HG03097 (cell line): ENCODE measurements around the gene CACNG7.
"Not testable (repeated sequence)": the region's sequence is repeated elsewhere in the genome, so short reads cannot be mapped to it uniquely, and the experiment has no call there.

Experiments used
- ATAC-seq: cut with Tn5 transposase; IDR thresholded peaks from one replicate; pipeline ENCODE4 v1.9.1; 2021; ENCODE audit not compliant: unreplicated experiment, low FRiP score

Gene CACNG7

DNA sequence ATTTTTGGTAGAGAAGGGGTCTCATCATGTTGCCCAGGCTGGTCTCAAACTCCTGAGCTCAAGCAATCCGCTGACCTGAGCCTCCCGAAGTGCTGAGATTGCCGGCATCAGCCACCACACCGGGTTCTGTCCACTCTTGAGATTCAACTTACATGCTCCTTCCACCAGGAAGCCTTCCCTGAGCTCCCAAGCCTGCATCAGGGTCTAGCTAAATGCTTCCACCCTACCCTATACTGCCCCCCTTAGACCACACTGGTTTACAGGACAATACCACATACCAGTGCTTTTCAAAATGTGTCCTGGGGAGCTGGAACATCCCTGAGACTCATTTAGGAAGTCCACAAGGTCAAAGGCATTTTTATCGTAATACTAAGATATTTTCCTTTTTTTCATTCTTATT is 38.5 kb downstream of the CACNG7 start:
- no peak for ATAC-seq

DNA sequence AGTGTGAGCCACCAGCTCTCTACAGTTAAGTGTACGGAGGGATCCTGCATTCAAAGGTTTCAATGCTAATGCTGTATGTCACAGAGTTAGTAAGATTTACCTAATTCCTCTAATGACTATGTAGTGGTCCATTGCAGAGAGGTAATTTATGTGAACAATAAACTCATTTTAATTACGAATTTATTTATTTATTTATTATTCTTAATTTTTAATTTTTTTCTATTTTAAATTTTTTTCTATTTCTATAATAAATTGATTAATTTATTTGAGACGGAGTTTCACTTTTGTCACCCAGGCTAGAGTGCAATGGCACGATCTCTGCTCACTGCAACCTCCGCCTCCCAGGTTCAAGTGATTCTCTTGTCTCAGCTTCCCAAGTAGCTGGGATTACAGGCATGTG is 39.5 kb downstream of the CACNG7 start:
- not testable (repeated sequence) for ATAC-seq

DNA sequence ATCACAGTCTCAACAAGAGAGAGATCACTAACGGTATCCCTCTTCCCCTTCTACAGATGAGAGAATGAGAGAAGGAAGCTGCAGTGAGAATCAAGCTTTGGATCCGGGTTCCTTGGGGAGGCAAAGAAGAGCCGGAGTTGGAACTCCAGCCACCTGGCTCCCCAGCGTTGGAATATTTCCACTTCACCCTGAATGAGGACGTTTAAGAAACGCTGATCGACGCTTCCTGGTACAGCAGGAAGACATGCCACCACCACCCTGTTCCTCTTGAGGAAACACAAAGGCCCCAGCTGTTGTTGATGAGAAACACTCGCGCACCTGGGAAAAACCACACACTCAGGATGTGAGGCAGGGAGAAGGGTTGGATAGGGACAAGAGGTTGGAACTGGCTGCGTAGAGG is 42.4 kb downstream of the CACNG7 start:
- no peak for ATAC-seq

DNA sequence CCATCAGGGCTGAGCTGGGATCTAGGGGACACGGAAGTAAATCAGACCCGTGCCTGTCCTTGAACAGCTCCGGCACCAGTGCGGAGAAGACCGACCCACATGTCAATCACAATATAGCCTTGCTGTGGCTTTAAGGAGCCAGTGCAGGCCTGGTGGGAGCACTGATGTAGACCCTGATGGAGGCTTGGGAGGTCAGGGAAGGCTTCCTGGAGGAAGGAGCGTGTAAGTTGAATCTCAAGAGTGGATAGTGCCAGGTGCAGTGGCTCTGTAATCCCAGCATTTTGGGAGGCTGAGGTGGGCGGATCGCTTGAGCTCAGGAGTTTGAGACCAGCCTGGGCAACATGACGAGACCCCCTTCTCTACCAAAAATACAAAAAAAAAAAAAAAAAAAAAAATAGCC is 42.9 kb downstream of the CACNG7 start:
- ATAC-seq = no peak

DNA sequence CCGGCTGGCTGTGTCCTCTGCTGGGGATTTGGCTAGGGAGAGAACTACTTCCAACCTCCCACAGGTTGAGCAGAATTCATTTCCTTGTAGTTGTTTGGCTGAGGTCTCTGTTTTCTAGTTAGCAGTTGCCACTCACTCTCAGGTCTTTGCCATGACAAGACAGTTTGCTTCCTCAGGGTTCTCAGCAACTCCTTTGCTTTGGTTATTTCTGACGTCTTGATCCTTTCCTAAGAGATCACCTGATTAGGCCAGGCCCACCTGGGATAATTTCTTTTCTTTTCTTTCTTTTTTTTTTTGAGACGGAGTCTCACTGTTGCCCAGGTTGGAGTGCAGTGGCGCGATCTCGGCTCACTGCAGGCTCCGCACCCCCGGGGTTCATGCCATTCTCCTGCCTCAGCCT is 44.3 kb downstream of the CACNG7 start:
- no peak for ATAC-seq

DNA sequence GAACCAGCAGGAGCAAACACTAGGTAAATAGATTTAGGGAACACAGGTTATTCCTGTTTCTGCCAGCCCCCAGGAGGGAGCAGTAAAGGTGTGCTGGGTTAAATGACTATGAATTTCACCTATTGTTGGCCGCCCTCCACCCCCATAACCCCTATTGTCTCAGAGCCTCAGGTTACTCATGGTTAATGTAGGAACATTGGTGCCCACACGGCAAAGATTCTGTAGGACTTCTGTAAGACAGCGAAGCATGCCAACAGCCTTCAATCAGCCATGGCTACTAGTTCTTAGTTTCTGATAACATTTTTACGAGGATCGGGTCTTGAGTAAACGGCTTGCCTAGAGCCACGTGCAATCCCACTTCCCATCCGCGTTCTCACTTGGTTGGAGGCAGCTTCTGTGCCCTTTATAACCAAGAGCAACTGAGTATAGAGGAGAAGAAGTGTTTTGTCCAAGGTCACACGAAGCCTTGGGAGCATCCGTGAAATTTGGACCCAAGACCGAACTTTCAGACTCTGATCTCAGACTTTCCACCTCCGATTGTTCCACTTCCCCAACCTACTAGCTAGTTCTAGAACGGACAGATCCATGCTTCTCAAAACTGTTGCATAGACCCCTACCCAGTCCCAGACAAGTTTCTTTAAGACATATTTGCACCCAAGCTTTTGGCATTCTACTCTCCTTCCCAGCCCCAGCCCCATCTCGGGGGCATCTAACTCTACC is 48.5 kb downstream of the CACNG7 start:
- no peak for ATAC-seq

DNA sequence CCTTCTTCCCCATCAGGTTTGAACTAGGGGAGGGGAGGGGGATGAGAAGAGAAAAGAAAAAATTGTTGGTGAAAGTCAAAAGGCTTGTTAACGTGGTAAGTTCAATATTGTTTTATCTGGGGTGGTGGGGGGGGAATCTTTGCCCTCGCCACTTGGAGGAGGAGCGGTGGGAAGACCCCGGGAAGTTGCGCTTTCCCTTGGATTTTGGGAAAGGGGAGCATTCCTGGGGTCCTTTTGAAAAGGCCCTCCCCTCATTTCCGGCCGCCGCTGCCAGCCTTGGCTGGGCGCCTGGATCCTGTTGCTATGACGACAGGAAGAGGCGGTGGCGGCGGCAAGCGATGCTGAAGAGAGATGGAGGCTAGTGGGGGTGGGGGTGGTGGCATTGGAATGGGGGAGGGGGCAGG is 49.1 kb downstream of the CACNG7 start:
- ATAC-seq = no peak

DNA sequence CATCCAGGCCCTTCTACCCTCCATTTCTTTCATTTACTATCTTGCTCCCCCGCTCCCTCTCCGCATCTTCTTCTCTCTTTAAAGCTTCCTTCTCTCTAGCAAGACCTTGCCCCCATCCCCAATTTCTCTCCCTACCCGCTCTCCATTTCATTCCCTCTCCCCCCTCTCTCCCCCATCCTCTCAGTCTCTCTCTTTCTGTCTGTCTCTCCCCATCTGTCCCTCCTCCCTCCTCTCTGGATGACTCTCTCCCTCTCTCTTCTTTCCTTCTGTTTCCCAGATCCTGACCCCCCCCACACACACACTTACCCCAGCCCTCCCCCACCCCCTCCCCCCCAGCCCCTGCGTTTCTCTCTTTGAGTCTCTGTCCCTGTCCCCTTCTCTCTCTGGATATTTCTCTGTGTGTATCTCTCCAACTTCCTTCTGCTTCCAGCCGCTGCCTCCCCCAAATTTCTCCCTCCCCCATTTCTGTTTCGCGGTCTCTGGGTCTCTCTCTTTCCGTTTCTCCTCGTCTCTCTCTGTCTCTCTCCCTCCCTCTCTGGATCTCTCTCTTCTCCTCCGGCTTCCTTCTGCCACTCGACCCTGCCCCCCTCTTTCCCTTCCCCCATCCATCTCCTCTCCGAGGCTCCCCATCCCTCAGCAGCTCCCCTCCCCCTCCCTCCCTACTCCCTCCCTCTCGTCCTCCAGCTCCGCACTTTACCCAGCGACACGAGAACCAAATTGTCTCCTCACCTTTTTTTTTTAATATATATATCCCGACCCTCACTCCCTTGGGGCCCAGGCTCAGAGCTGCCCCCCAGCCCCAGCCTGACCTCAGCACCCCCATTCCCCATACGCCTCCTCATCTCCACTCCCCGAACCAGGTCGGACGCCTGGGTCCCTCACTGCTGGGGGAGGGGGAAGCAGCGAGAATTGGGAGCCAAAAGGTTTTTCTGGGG is 50.0 kb downstream of the CACNG7 start:
- no peak for ATAC-seq

DNA sequence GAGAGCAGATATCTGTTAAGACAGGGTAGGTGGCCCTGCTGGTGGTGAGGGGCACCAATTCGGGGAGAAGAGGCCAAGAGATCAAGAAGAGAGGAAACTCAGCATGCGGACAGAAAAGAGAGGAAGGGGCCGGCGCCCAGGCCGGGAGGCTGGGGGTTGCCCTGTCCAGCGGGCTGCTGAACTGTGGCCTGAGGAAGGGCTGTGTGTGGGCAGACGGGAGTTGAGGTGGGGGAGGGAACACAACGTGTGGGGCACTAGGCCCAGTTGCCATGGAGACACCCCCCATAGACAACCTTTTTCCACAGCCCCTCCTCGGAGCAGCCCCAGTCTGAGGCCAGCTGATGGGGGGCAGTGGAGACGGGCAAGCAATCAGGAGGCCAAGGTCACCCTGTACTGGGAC is 51.1 kb downstream of the CACNG7 start:
- ATAC-seq = no peak

DNA sequence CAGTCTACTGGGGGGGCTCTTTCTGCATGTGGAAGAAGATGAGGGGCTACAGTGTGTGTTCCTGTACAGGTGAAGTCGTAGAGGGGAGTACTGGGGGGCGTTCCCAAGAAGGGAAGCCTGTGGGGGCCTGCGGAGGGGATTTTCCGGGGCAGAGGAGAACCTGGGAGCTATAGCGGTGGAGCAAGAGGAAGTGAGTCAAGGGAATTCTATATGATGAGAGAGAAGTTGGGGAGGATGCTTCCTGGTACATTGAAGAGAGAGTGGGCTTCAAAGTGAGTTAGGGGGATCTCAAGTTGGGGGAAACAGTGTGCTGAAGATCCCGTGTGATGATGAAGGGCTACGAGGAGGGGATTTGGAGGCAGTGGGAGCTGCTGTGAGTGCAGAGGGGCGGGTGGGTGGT is 51.8 kb downstream of the CACNG7 start:
- ATAC-seq = no peak

DNA sequence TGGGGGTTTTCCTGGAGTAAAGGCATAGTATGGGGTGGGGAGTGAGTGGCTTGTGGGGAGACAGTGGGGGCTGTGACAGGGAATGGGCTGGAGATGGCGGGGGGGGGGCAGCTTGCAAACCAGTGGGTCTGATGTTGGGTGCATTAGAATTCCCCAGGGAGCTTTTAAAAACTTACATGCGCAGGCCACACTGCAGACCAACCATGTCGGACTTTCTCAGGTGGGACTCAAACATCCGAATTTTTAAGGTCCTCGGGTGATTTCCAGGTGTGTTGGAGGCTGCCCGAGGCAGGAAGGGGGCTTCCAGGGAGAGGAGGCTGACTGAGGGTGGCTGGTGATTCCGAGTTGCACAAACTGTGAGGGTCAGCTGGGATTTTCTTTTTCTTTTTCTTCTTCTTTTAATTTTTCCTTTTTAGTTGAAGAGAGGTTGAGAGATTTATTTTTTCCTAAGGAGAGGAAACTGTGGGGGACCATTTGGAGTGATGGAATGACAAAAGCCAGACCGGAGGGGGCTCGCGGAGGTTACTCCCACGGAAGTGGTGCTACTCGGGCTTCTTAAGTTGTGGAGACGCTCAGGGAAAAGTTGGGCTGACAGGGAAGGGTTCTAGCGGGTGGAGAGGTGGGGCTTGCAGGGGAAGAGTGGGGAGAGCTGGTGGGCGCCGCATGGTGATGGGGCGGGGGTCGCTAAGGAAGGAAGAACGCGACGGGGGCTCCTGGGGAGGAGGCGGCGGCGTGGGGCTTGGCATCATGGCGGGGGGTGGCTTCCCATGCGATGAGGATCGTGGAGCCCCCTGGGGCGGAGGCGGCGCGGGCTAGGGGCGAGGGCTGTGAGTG is 52.7 kb downstream of the CACNG7 start:
- ATAC-seq = no peak

DNA sequence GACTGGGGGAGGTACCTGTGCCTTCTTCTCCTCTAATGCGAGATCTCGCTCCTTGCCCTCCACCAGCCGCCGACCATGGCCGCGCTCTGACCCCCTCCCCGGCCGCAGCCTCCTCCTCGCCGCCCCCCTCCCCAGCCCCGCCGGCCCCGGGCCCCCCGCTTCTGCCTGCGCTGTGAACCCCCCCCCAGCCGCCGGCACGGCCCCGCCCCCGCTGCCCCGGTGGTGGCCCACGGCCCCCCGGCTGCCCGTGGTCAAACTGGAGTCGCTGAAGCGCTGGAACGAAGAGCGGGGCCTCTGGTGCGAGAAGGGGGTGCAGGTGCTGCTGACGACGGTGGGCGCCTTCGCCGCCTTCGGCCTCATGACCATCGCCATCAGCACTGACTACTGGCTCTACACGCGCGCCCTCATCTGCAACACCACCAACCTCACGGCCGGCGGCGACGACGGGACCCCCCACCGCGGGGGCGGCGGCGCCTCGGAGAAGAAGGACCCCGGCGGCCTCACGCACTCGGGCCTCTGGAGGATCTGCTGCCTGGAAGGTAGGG is 53.9 kb downstream of the CACNG7 start, which contains the start of gene CACNG8:
CACNG8 (plus strand) TSS at position 51 of the 545 bp plus-strand sequence.
- no peak for ATAC-seq

DNA sequence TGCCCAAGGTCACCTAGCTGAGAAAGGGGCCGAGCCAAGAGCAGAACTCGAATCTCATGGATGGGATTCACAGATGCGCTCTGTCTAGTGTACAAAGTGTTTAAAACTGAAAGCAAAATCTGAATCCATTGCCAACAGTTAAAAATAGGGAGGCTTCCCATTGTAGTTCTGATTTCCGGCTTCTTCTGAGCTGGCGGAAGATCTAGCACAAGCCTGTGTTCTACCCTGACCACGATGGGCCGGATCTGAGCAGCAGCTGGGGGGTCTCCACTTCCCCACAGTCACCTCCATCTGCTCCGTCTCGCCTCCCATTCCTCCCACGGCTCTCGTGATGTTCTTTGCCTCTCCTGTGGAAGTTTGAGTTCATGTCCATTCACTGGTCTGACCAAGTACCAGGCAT is 56.0 kb downstream of the CACNG7 start:
- ATAC-seq = no peak

DNA sequence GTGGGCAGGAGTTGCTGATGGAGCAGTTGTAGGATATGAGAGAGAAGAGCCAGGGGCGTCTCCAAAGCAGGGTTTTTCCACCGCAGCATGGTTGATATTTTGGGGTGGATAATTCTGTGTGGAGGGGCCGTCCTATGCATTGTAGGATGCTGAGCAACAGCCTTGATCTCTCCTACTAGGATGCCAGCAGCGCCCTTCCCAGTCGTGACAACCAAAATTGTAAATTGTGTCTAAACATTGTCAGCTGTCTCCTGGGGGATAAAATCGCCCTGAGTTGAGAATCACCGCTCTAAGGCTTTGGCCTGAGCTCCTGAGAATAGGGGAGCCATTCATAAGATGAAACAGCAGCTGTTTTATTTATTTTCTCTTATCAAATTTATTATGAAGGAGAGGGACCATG is 57.9 kb downstream of the CACNG7 start:
- ATAC-seq = no peak

DNA sequence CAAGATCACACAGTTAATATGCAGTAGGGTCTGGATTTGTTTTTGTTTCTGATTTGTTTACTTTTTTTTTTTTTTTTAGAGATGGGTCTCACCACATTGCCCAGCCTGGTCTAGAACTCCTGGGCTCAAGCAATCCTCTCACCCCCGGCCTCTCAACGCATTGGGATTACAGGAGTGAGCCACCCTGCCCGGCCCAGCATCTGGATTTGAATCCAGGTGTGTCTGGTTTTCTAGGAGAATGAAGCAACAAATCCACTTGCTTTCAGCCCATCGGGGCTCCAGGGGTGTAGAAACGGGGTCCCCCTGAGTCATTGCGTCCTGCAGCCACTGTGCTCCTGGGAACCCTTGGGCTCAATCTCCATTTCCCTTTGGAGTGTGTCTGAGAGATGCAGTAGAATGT is 60.3 kb downstream of the CACNG7 start:
- no peak for ATAC-seq

DNA sequence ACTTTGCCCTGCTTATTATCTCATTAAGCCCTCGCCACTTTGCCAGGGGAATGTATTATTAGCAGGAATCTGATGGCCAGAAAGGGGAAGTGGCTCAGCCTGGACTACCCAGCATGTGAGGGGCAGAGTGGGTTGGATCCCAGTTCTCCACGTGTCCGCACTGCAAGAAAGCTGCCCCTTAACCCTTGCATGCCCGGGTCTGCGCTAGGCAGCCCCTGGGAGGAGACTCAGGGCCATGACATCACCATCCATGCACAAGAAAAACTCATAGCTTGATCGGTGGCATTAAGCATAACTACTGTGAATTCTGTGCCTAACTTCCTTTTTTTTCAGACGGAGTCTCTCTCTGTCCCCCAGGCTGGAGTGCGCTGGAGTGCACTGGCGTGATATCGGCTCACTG is 62.6 kb downstream of the CACNG7 start:
- no peak for ATAC-seq

DNA sequence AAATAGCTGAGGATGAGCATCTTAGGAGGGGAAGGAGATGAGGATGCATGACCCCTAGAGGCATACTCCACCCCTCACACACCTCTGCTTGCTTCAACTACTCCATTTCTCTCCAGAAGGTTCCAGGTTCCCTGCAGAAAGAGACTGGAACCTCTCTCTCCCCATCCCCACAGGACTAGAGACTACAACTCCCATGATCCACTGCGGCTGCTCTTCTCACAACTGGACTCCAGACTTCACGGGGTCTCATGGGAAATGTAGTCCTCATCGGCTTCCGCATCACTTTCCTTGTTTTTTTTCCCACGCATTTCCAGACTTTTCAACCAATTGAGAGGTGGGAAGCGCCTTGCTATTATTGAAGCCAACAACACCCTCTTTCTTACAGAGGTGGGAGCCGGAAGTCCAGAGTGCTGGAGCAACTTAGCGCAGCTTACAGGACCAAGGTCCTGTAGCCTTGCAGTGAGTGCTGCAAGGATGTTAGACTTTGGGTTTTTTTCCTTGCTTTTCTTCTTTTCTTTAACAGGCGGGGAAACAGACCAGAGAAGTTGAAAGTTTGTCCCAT is 68.4 kb downstream of the CACNG7 start:
- no peak for ATAC-seq

DNA sequence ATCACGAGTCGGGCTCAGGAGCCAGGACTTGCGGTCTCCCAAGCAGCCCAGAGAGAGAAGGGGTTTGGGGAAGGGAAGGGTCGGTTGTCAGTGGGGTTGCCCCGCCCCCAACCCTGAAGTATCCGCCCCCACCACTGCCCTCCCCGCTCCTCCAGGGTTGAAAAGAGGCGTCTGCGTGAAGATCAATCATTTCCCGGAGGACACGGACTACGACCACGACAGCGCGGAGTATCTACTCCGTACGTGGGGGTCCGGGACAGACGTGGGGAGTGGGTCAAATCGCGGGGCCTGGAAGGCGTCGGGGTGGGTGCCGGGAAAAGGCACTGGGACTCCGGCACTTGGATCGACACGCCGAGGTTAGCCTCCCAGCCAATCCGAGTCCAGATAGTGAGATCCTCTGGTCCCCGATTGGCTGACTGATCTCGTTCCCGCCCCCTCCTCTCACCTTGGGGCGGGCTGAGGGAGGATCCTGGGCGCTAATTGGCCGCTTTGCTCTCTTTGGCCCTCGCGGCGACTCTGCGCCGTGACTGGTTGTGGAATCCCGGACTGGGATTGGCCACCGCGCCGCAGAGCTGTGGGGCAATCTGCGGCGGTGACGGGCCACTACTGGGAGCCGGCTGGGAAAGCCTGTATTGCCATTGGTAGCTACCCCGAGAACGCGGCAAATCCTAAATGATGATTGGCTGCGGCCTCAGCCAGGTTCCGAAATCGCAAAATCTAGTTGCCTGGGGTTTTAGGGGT is 69.1 kb downstream of the CACNG7 start:
- ATAC-seq = no peak

DNA sequence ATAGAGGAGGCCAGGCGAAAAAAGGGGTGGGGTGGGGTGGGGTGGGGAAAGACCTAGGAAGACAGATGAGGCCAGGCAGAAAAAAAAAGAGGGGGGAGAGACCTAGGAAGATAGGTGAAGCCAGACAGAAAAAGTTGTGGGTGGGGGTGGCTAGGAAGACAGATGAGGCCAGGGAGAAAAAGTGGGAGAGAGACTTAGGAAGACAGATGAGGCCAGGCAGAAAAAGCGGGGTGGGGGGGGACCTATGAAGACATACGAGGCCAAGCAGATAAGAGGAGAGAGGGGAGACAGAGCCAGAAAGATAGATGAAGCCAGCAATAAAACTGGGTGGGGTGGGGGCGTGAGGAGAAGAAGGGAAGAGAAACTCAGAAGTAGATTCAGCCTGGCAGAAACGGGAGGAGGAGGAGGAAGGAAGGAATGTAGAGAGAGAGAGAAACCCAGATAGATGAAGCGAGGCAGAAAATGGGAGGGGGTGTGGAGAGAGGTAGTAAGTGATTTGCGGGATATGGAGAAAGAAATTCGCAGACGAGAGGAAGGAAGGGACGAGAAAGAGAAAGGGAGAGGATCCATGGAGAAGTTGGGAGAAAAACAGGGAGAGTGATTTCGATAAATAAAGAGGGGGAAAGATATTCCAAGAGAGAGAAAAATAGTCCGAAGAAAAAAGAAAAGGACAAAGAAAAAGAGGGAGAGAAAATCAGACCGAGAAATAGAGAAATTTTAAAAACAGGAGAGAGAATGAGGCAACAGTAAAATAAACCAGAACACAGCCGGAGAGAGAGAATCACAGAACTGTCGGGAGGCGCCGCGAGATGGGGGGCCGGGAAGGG is 70.1 kb downstream of the CACNG7 start:
- no peak for ATAC-seq
